GM11168 (cell line): ENCODE results near the gene NF2.

Experiments used
- in situ Hi-C: fragments of 300-500 bp; cut with MboI; formaldehyde crosslinking; loops from one replicate; pipeline ENCODE4 v1.12.0; 2022; ENCODE audit warnings: low sequenced_read_pairs; ENCODE audit not compliant: unreplicated experiment

NF2 gene

GRCh38 chr22:29737251-29738117, 134.1 kb downstream of the NF2 start:
- in situ Hi-C loops = no loop called here

GRCh38 chr22:29738118-29738815, 134.8 kb downstream of the NF2 start:
- in situ Hi-C loops = no loop called here

GRCh38 chr22:29739346-29739875, 136.0 kb downstream of the NF2 start:
- in situ Hi-C loops = no loop called here

- in situ Hi-C loops = no loop called here
These were observed 136.8 kb downstream of the NF2 start for GRCh38 chr22:29740216-29740615.

- in situ Hi-C loops = no loop called here
These were observed 138.5 kb downstream of the NF2 start for GRCh38 chr22:29741926-29742325.

- in situ Hi-C loops = no loop called here
These were observed 138.9 kb downstream of the NF2 start for GRCh38 chr22:29742326-29742725.

- in situ Hi-C loops = no loop called here
These were observed 141.5 kb downstream of the NF2 start for GRCh38 chr22:29744902-29745301.

- in situ Hi-C loops = no loop called here
These were observed 144.4 kb downstream of the NF2 start for GRCh38 chr22:29747832-29748231.
